HEK293T (cell line): ENCODE results near the gene STX3.
"Not testable (repeated sequence)": the region's sequence is repeated elsewhere in the genome, so short reads cannot be mapped to it uniquely, and the experiment has no call there.

ENCODE experiments used
- CTCF ChIA-PET: fragments of 350-600 bp; formaldehyde crosslinking; extraction: SDS; loops from one replicate; lab custom pipeline; 2021; ENCODE audit warnings: antibody characterized with exemption, inconsistent platforms; lab: Yijun Ruan, JAX
- POLR2A ChIA-PET: fragments of 350-600 bp; formaldehyde crosslinking; extraction: SDS; loops from one replicate; lab custom pipeline; 2020; ENCODE audit warnings: antibody characterized with exemption, inconsistent platforms; lab: Yijun Ruan, JAX
- DNase-seq: peaks from one replicate; pipeline ENCODE4 v3.0.0; 2012; ENCODE audit warnings: mixed read lengths; ENCODE audit errors: extremely low spot score
- ARNT ChIP-seq: fragments of 450-650 bp; IDR thresholded peaks from 2 replicates; pipeline ENCODE4 v1.6.1; 2017; ENCODE audit warnings: mild to moderate bottlenecking
- BHLHE40 ChIP-seq: fragments of 450-650 bp; IDR thresholded peaks from 2 replicates; pipeline ENCODE4 v1.6.1; 2016; ENCODE audit warnings: mild to moderate bottlenecking, moderate library complexity, borderline replicate concordance
- CTBP1 ChIP-seq: fragments of 450-650 bp; IDR thresholded peaks from 2 replicates; pipeline ENCODE4 v1.6.1; 2016; ENCODE audit warnings: borderline replicate concordance
- ELF4 ChIP-seq: fragments of 450-650 bp; IDR thresholded peaks from 2 replicates; pipeline ENCODE4 v1.6.1; 2017; ENCODE audit warnings: antibody characterized with exemption
- FOXA1 ChIP-seq: fragments of 450-650 bp; IDR thresholded peaks from 2 replicates; pipeline ENCODE4 v1.6.1; 2016; ENCODE audit warnings: mild to moderate bottlenecking
- FOXK2 ChIP-seq: fragments of 450-650 bp; IDR thresholded peaks from 2 replicates; pipeline ENCODE4 v1.6.1; 2016; ENCODE audit warnings: mild to moderate bottlenecking
- FOXM1 ChIP-seq: fragments of 450-650 bp; IDR thresholded peaks from 2 replicates; pipeline ENCODE4 v1.6.1; 2017; ENCODE audit warnings: mild to moderate bottlenecking, borderline replicate concordance
- HDGF ChIP-seq: fragments of 450-650 bp; IDR thresholded peaks from 2 replicates; pipeline ENCODE4 v1.6.1; 2017; ENCODE audit warnings: antibody characterized with exemption, borderline replicate concordance
- L3MBTL2 ChIP-seq: fragments of 450-650 bp; conservative IDR thresholded peaks from 2 replicates; pipeline ENCODE4 v1.6.1; 2016; ENCODE audit warnings: mild to moderate bottlenecking
- LEF1 ChIP-seq: fragments of 450-650 bp; IDR thresholded peaks from 2 replicates; pipeline ENCODE4 v1.6.1; 2017; ENCODE audit warnings: mild to moderate bottlenecking, borderline replicate concordance
- NFRKB ChIP-seq: fragments of 450-650 bp; IDR thresholded peaks from 2 replicates; pipeline ENCODE4 v1.6.1; 2016; ENCODE audit warnings: mild to moderate bottlenecking, moderate library complexity
- SP1 ChIP-seq: fragments of 450-650 bp; IDR thresholded peaks from 2 replicates; pipeline ENCODE4 v1.6.1; 2017
- SUZ12 ChIP-seq: fragments of 450-650 bp; IDR thresholded peaks from 2 replicates; pipeline ENCODE4 v1.6.1; 2016; ENCODE audit warnings: mild to moderate bottlenecking
- TARDBP ChIP-seq: fragments of 450-650 bp; IDR thresholded peaks from 2 replicates; pipeline ENCODE4 v1.6.1; 2016
- ZNF384 ChIP-seq: fragments of 450-650 bp; IDR thresholded peaks from 2 replicates; pipeline ENCODE4 v1.6.1; 2016
- TF ChIP-seq, protein P1 (sequence below): fragments of 450-650 bp; IDR thresholded peaks from 2 replicates; pipeline ENCODE4 v1.6.1; 2016

Gene STX3

DNA sequence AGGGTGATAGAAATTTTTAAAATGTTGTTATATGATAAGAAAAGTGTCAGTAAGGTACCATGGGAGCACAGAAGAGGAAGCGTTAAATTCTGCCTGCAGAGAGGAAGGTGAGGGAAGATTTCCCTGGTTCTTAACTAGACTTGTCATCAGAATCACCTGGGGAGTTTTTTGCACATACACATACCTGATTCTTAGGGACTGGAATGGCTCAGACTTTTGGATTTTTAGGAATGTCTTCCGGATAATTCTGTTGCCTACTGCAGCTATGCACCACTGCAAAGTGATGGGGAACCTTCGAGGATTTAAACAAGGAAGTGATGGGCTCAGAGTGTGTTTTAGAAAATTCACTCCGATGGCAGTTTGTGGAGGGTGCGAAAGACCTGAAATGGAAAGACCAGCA, 21.9 kb downstream of the STX3 start:
- ChIA-PET CTCF (interaction anchor here (0.9 kb wide), 1 partner anchor 10 kb away, joined by 3 read pairs; no protein-coding TSS in a partner anchor), POLR2A (no interaction called here)
- TF ChIP-seq TARDBP (no peak), L3MBTL2 (no peak), LEF1 (no peak), NFRKB (no peak), ARNT (no peak), ELF4 (no peak), FOXA1 (no peak), SP1 (no peak), CTBP1 (no peak), SUZ12 (no peak), HDGF (no peak), FOXK2 (no peak), FOXM1 (no peak), ZNF384 (no peak), BHLHE40 (no peak)
- TF ChIP-seq, protein P1, sequence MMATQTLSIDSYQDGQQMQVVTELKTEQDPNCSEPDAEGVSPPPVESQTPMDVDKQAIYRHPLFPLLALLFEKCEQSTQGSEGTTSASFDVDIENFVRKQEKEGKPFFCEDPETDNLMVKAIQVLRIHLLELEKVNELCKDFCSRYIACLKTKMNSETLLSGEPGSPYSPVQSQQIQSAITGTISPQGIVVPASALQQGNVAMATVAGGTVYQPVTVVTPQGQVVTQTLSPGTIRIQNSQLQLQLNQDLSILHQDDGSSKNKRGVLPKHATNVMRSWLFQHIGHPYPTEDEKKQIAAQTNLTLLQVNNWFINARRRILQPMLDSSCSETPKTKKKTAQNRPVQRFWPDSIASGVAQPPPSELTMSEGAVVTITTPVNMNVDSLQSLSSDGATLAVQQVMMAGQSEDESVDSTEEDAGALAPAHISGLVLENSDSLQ: no peak
- no peak for DNase-seq

DNA sequence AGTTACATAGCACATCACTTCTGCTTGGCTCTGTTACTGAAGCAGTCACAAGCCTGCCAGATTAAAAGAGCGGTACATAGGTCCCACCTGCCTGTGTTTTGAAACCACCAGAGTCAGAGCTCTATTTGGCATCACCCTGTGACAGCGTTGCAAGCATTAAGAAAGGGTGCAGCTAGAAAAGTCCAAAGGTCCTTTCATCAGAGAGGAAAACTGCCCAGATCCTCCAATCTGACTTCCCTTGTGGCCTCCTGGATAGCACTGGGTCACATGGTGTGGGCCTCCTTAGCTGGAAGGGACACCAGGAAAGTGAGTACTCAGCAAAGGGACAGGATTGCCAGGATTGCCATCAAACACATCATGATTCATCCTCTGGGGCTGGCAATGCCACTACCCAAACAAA, 22.9 kb downstream of the STX3 start:
- DNase-seq: no peak
- ChIA-PET POLR2A (interaction anchor here (1.1 kb wide), 1 partner anchor 22 kb away, joined by 4 read pairs; no protein-coding TSS in a partner anchor), CTCF (no interaction called here)
- no peak for TF ChIP-seq NFRKB

DNA sequence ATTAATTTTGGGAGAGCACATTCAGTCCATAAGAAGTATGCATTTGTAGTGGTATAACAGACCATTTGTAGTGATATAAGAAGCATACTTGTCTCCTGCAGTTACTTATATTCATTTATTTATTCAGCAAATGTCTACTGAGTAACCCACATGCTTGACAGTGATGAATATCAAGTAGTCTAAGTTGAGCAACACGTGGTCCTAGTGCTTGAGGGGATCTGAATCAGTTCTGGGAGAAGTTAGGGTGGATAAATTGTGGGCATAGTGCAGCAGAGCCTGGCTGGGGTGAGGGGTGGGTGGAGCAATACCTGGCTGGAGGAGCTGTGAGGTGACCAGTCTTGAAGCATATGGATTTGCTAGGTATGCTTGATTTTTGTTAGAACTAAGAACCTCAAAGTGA, 24.3 kb downstream of the STX3 start:
- CTCF ChIA-PET: no interaction called here
- POLR2A ChIA-PET: no interaction called here
- no peak for DNase-seq
- no peak for TF ChIP-seq FOXA1
- TF ChIP-seq FOXK2: no peak
- no peak for TF ChIP-seq CTBP1
- TF ChIP-seq NFRKB: no peak
- TF ChIP-seq L3MBTL2: no peak
- TF ChIP-seq HDGF: no peak
- TF ChIP-seq ZNF384: no peak
- no peak for TF ChIP-seq TARDBP
- TF ChIP-seq FOXM1: no peak
- TF ChIP-seq LEF1: no peak
- no peak for TF ChIP-seq SUZ12
- TF ChIP-seq BHLHE40: no peak
- TF ChIP-seq SP1: no peak
- TF ChIP-seq ARNT: no peak
- no peak for TF ChIP-seq ELF4
- TF ChIP-seq, protein P1: no peak

DNA sequence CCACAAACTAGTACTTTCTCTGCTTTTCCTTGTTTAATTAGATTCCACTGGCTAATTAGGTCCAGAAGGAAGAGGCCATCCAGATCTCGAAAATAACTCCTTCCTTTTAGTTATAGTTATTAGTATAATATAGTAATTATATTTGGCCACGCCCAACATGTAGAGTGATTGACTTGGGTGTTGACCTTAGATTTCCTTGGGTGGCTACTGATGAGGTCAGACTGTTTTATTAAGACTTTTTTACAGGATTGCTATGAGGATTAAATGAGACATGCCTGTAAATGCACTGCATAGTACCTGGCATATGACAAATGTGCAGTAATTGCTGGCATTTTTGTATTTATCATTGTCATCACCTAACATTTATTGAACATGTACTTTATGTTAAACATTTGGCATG, 26.9 kb downstream of the STX3 start:
- ChIA-PET POLR2A (no interaction called here), CTCF (no interaction called here)
- no peak for DNase-seq
- no peak for TF ChIP-seq ARNT
- no peak for TF ChIP-seq NFRKB
- no peak for TF ChIP-seq FOXA1
- TF ChIP-seq TARDBP: no peak

DNA sequence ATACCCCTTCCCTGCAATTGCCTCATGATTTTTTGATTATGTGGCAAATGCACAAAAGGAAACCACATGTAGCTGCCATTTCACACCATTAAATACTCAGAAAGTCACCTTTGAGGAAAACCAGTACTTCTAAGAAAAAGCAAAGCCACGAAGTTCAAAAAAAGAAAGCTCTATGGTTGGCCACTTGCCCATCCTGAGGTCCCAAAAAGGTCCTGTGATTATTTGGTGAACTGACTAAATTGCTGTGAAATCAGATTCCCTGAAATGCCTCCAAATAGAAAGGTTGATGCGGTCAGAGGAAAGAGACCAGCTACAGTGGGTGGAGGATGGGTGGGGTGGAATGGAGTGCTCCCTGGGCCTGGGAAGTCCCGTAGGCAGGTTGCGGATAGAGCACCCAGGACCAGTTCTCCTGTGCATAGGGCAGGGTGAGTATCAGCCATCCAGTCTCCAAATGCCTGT, 28.5 kb downstream of the STX3 start:
- ChIA-PET CTCF (no interaction called here), POLR2A (no interaction called here)
- TF ChIP-seq ARNT (no peak), ELF4 (no peak), FOXM1 (no peak), ZNF384 (no peak), HDGF (no peak), BHLHE40 (no peak), L3MBTL2 (no peak), FOXK2 (no peak), LEF1 (no peak), CTBP1 (no peak), TARDBP (no peak), SUZ12 (no peak), FOXA1 (no peak), NFRKB (no peak), SP1 (no peak)
- TF ChIP-seq, protein P1: no peak

GRCh38 chr11:59784441-59784840, 29.3 kb downstream of the STX3 start:
- POLR2A ChIA-PET, DNase-seq, CTCF ChIA-PET: not testable (repeated sequence)

More for the DNA sequence above, 28.5 kb downstream of the STX3 start:
- DNase-seq: no peak

DNA sequence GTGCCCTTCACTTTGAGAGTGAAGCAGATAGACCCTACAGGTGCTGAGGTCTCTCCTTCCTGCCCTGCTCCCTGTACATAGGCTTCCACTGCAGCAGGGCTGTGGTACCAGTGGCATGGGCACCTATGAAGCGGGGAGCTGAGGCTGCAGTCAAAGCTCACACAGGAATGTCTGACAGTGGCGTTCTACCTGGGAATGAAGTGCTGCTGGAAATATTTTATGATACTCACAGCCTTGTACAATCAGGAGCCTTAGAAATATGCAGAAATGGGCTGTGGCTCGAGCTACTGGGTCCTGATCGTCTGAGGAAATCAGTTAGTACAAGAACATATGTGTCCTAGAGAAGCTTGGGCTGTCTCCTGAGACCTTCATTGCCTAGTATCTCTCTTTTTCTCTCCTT, 30.6 kb downstream of the STX3 start:
- TF ChIP-seq FOXA1 (no peak), ZNF384 (no peak), SUZ12 (no peak), FOXK2 (no peak), HDGF (no peak)
- ChIA-PET CTCF (no interaction called here), POLR2A (interaction anchor here (2.0 kb wide), 1 partner anchor 30 kb away, joined by 11 read pairs; the partner anchor contains the start of gene STX3)
- no peak for DNase-seq
